H1 (cell line): ENCODE results near the gene TMEM17.

Experiments
- CBX5 ChIP-seq: fragments of 300-800, 300-1000 bp; sonication (generic); IDR thresholded peaks from 2 replicates; pipeline ENCODE4 v1.7.1; 2016; ENCODE audit warnings: antibody characterized with exemption, low read length, low read depth
- CTCF ChIP-seq, 3 experiments: IDR thresholded peaks; 1 replicate in 2 of 3; 2 replicates in 1 of 3; pipeline versions ENCODE4 v1.5.1 to v1.6.1; 2011; ENCODE audit warnings: low read length in 3 of 3, mild to moderate bottlenecking in 3 of 3, inconsistent platforms in 2 of 3, low read depth in 1 of 3, moderate library complexity in 1 of 3; ENCODE audit not compliant: insufficient read depth in 1 of 3; ENCODE audit errors: control extremely low read depth in 1 of 3
- EP300 ChIP-seq, 2 experiments: IDR thresholded peaks; 1 replicate in 1 of 2; 2 replicates in 1 of 2; pipeline ENCODE4 v1.6.1; 2011 to 2012; ENCODE audit warnings: low read depth in 2 of 2, low read length in 2 of 2, mild to moderate bottlenecking in 2 of 2, borderline replicate concordance in 1 of 2, inconsistent platforms in 1 of 2, moderate library complexity in 1 of 2
- GTF2F1 ChIP-seq: IDR thresholded peaks from 2 replicates; pipeline ENCODE4 v1.6.1; 2012; ENCODE audit warnings: low read depth, low read length, improper control_type of control experiment, borderline replicate concordance
- MAFK ChIP-seq: IDR thresholded peaks from 2 replicates; pipeline ENCODE4 v1.6.1; 2012; ENCODE audit warnings: low read depth, mild to moderate bottlenecking, improper control_type of control experiment, low read length
- POLR2A ChIP-seq, 2 experiments: IDR thresholded peaks; 1 replicate in 1 of 2; 2 replicates in 1 of 2; pipeline ENCODE4 v1.6.1; 2011; ENCODE audit warnings: low read depth in 2 of 2, low read length in 2 of 2, mild to moderate bottlenecking in 2 of 2; ENCODE audit errors: control extremely low read depth in 1 of 2
- POLR2AphosphoS5 ChIP-seq: IDR thresholded peaks from 2 replicates; pipeline ENCODE4 v1.6.1; 2011; ENCODE audit warnings: low read depth, low read length
- SRF ChIP-seq: IDR thresholded peaks from 2 replicates; pipeline ENCODE4 v1.6.1; 2011; ENCODE audit warnings: mild to moderate bottlenecking, low read depth, low read length, moderate library complexity
- SUZ12 ChIP-seq: fragments of 200-600 bp; sonication (generic); IDR thresholded peaks from 2 replicates; pipeline ENCODE4 v1.6.1; 2012; ENCODE audit warnings: mild to moderate bottlenecking, inconsistent platforms, low read length, moderate library complexity, mixed read lengths

- TF ChIP-seq POLR2AphosphoS5 (no peak), CTCF (IDR thresholded peaks at IDR 0.05; ENCODE audit: control extremely low read depth in 1 of 3, insufficient read depth in 1 of 3, low read depth in 1 of 3, low read length in 3 of 3) (no peak), SUZ12 (no peak), CBX5 (no peak), MAFK (no peak), GTF2F1 (no peak), POLR2A (IDR thresholded peaks at IDR 0.05; ENCODE audit: control extremely low read depth in 1 of 2, low read depth in 2 of 2, low read length in 2 of 2) (no peak), SRF (no peak), EP300 (IDR thresholded peaks at IDR 0.05; ENCODE audit: borderline replicate concordance in 1 of 2, low read depth in 2 of 2, low read length in 2 of 2) (no peak)
These were observed 41.6 kb downstream of the TMEM17 start for GRCh38 chr2:62464221-62465007.
